GM10847 (cell line): ENCODE results near the gene GINM1.
A peak's percentile ranks its signal among the peaks of the same experiment; 100 is the strongest.

ENCODE experiments used
- POLR2A ChIP-seq: IDR thresholded peaks from 2 replicates; pipeline ENCODE4 v1.6.1; 2011; ENCODE audit not compliant: insufficient read length; ENCODE audit errors: extremely low read depth

Gene GINM1

GRCh38 chr6:149565527-149566409 is at the start of gene GINM1:
GINM1 (plus strand) TSS chr6:149566375; CDS start chr6:149566415, 40 bp downstream.
- no peak for TF ChIP-seq POLR2A

GRCh38 chr6:149529650-149530049 is 36.5 kb upstream of the GINM1 start:
- TF ChIP-seq POLR2A = no peak

- TF ChIP-seq POLR2A = no peak
Observed at GRCh38 chr6:149534742-149535141, 31.4 kb upstream of the GINM1 start.

DNA sequence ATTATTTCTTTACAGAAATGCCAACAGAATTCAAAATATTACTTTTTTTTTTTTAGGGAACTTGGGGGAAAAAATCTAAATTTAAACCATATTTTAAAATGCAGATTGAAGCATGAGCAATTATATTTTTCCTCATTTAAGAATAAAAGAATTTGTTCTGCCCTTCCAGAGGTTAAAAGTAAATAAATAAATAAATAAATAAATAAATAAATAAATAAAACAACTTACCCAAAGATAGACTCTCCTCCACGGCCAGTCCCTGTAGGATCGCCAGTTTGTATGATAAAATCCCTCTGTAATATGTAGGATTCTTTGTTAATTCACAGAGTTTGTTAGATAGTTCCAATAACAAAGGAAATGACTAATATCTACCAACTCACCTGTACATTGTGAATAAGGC is 25.0 kb upstream of the GINM1 start:
- no peak for TF ChIP-seq POLR2A

DNA sequence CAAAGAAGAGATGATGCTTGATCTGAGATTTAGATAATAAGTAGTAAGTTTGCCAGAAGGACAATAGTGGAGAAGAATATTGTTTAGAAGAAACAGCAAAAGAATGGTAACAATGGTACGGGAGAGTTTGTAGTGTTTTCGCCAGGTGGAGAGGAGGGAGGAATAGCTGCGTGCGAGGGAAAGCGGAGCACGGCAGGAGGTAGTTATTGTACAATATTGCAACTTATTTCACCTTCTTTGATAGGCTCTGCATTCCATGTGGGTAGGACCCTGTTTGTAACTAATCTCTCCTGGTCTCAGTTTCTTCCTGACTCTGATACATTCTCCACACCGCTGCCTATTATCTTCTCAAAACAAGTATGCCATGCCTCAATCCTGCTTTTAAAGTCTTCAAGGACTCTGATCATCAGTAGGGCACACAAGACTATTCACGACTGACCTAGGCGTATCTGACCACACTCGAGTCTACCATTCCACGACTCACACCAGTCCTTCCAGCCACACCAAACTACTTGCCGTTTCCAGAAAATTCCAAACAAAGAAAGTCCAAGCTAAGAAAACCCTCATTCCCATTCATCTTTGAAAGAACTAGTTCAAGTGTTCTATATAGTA is 21.4 kb upstream of the GINM1 start:
- no peak for TF ChIP-seq POLR2A

- TF ChIP-seq POLR2A = no peak
Observed at GRCh38 chr6:149545258-149545753, 20.9 kb upstream of the GINM1 start.

DNA sequence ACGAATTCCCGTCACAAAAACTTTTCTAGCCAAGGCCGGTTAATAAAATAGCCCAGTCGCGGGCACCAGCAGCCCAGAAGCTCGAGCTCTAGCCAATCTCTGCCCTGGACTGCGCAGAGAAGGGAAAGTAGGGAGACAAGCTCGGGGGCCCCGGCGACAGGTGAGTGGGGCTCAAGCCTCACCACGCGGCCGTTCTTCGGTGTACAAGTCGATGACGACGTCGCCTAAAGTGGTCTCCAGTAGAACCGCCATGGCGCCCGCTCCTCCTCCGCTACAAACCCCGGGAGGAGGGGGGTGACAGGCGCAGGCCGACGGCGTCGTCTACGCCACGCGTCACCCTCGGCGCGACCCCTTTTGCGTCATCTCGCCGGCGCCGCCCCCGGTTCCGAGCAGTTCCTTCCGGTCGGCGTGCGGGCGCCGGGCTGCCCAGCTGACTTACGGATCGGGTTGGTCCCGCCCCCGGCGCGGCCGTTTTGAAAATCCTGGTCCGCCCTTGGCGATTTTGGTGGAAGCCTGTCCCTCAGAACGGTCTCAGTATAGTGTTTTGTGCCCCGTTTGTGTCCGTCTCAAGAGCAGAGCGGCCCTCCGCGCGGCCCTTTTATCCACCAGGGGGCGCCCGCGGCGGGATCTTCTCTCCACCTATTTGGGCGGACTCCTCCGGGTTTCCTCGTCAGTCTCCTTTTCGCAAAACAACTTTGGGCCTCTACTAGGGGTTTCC is 20.3 kb upstream of the GINM1 start, which contains the start of gene PPIL4:
TSS of gene PPIL4 (minus strand) at position 290 of the 718 bp plus-strand sequence. CDS start at position 252, 38 bp downstream.
- TF ChIP-seq POLR2A = peak; percentile 74

DNA sequence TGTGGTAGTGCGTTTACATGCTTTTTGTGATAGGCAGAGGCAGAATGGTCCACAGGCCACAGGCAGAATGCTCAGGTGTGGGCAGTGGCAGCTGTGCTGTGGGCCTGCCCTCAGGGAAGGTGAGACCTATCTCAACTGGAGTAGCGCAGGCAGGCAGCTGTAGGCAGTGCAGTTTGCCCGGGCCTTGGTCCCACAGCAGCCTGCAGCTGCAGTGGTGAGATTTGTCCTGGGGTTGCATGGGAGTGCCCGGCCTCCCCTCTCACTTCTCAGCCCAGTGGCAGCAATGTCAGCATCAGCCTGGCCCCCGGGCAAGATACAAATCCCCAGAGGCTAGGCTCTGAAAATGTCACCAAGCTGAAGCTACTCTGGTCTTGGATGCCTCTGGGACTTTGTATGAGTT is 14.3 kb upstream of the GINM1 start:
- TF ChIP-seq POLR2A = no peak

GRCh38 chr6:149558029-149558428 is 8.1 kb upstream of the GINM1 start:
- TF ChIP-seq POLR2A = no peak

GRCh38 chr6:149559389-149559788 is 6.8 kb upstream of the GINM1 start:
- TF ChIP-seq POLR2A = no peak

DNA sequence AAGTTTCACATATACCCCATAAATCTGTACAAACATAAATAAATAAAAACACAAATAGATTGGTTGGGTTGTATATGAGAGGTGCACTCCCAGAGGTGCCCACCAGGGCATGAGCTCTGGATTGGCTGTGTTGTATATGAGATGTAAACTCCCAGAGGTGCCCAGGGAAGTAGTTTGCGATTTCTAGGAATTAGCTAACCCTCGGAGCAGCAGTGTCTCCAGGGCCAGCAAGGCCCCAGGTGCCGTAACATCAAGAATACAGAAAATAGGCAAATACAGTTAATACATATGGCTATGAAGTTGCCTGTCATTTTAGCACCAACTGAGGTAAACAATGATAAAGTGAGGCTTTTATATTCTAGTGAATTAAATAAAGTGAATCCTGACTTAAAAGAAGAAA is 5.4 kb upstream of the GINM1 start:
- no peak for TF ChIP-seq POLR2A

DNA sequence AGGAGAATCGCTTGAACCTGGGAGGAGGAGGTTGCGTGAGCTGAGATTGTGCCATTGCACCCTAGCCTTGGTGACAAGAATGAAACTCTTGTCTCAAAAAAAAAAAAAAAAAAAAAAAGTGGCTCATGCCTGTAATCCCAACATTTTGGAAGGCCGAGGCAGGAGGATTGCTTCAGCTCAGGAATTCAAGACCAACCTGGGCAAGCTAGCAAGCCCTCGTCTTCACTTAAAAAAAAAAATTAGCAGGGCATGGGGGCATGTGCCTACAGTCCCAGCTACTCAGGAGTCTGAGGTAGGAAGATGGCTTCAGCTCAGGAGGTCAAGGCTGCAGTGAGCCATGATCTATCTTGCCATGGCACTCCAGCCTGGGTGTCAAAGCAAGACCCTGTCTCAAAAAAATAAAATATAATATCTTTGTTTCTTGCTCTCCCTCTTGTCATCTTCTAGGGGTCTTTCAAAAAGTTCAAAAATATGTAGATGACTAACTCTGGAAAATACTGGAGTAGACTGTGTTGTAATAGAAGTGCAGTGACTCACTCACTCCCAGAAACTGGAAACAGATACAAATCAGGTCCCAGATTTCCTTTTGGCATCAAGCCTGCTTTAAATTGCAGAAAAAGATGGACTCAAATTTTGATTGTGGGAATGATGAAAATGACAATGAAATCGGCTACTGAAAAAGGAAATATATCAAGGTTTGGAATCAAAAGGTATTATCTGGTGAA is 2.8 kb upstream of the GINM1 start:
- TF ChIP-seq POLR2A = no peak

DNA sequence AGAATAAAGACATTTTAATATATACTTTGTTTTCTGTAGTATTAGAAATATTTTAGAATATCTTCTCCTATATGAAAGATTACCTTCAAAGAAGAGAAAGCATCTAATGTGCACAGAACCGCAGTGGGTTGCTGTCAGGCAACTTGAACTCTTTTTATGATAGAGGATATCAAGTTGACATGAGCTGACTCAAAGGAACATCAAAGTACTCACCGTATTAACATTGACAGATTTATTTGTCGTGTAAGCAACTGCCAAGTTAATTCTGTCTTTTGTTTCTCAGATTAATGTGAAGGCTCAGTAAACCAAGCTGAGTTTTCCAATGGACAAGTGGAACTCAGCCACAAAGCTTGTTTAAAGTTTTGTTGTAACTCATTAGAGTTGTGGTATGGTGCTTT is 2.2 kb upstream of the GINM1 start:
- no peak for TF ChIP-seq POLR2A

- peak; percentile 71 for TF ChIP-seq POLR2A
Observed at GRCh38 chr6:149566410-149567193, 427 bp downstream of the GINM1 start.
